ENCODE results near the gene CIBAR2. TPM values are rescaled to one million over a fixed set of nuclear protein-coding genes. Genes with fewer than 3 reads are reported as not detected.

Gene CIBAR2
- total and polyA plus RNA-seq, 10 donors, result 0.13 to 2.4 (median 0.35) TPM; not detected in 3

DNA sequence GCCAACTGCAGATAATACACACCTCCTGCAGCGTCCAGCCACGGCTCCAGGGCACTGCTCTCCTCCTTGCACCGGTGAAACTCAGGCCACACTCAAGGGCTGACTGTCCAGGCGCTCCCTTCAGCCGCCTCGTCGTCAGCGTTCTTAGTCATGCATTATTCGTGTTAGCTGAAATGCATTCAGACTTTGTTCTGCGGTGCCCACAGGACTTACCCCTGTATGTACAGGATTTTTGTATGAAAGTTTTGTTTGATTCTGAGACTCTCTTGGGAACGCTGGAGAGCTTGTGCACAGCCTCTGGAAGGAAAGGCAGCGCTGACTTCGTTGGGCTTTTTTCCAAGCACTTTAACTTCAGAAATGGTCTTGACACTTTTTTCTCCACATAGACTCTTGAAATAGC is 22.1 kb downstream of the CIBAR2 start:
- Histone ChIP-seq H3K9me3 (no peaks in the 10 kb centered on the region), H3K27ac (no peak overlapping the region), H3K4me1 (peaks cover 0 to 33% (median 13%) of the 10 kb centered on the region in 6 donors), H3K4me3 (no peak overlapping the region), H3K36me3 (peaks cover 0 to 58% (median 13%) of the 10 kb centered on the region in 6 donors), H3K27me3 (replicated peaks in 1 of 7) (peaks cover 0 to 24% (median 0%) of the 10 kb centered on the region in 7 donors)
- intact Hi-C loops (cut with DNase I; ENCODE audit: low total_unique reads), result no loop called here
- no peak for TF ChIP-seq POLR2A (IDR thresholded peaks at IDR 0.05)
- TF ChIP-seq CTCF (IDR thresholded peaks at IDR 0.05 in 8 of 11, conservative IDR thresholded peaks at IDR 0.05 in 3 of 11), result no peak
- no peak for TF ChIP-seq POLR2AphosphoS5 (IDR thresholded peaks at IDR 0.05)
- DNase-seq, result no peak
- WGBS, 5 donors, result 85 to 93% (median 91%) methylated on average over 13 of the region's 13 CpGs

GRCh38 chr16:85089525-85089924 is 22.7 kb downstream of the CIBAR2 start:
- Histone ChIP-seq H3K4me1 (peaks cover 0 to 30% (median 9%) of the 10 kb centered on the region in 6 donors), H3K4me3 (no peak overlapping the region), H3K27me3 (replicated peaks in 1 of 7) (peaks cover 0 to 19% (median 0%) of the 10 kb centered on the region in 7 donors), H3K36me3 (peaks cover 0 to 65% (median 13%) of the 10 kb centered on the region in 6 donors), H3K9me3 (no peaks in the 10 kb centered on the region), H3K27ac (no peak overlapping the region)
- TF ChIP-seq CTCF (IDR thresholded peaks at IDR 0.05 in 8 of 11, conservative IDR thresholded peaks at IDR 0.05 in 3 of 11), result no peak
- TF ChIP-seq POLR2A (IDR thresholded peaks at IDR 0.05), result no peak
- no peak for TF ChIP-seq POLR2AphosphoS5 (IDR thresholded peaks at IDR 0.05)
- intact Hi-C loops (cut with DNase I; ENCODE audit: low total_unique reads), result no loop called here
- DNase-seq, result no peak
- WGBS, 5 donors, result 79 to 88% (median 85%) methylated on average over 15 to 16 of the region's 16 CpGs

DNA sequence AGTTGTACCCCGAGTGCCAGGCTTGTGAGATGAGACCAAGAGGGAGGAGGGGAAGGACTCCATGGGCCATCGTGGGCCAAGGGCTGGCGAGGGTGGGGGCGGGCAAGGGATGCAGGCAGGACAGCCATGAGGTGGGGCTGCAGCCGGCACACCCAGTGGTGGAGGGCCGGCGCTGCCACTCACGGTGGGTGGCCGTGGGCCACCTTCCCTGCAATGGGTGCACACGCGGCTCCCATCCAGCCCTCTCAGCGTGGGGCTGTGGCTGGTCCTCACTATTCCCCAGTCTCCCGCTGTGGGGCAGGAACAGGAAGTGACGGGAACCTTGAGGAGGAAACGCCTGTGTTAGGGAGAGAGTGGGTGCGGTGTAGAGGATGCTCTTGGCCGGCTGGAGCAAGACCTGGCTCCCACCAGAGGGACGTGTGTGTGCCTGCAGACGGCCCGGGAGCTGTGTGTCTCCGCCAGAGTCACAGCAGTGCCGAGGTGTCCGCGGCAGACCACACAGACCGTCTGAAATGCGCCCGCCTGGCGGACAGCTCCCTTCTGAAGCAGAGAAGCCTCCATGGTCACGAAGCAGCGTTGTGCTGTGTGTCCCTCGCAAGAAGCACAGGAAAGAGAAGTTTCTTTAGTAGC is 23.6 kb downstream of the CIBAR2 start:
- H3K36me3 ChIP-seq, result peaks cover 0 to 65% (median 13%) of the 10 kb centered on the region in 6 donors
- H3K27ac ChIP-seq, result no peak overlapping the region
- intact Hi-C loops (cut with DNase I; ENCODE audit: low total_unique reads), result no loop called here
- DNase-seq, result no peak
- H3K4me1 ChIP-seq, result peaks cover 0 to 36% (median 10%) of the 10 kb centered on the region in 6 donors
- no peak overlapping the region for H3K4me3 ChIP-seq
- no peaks in the 10 kb centered on the region for H3K9me3 ChIP-seq
- no peak for TF ChIP-seq POLR2AphosphoS5 (IDR thresholded peaks at IDR 0.05)
- TF ChIP-seq POLR2A (IDR thresholded peaks at IDR 0.05), result no peak
- no peak for TF ChIP-seq CTCF (IDR thresholded peaks at IDR 0.05 in 8 of 11, conservative IDR thresholded peaks at IDR 0.05 in 3 of 11)
- H3K27me3 ChIP-seq (replicated peaks in 1 of 7), result peaks cover 0 to 17% (median 0%) of the 10 kb centered on the region in 7 donors
- WGBS, 5 donors, result 68 to 85% (median 71%) methylated on average over 20 to 31 of the region's 31 CpGs

- H3K27me3 ChIP-seq (replicated peaks in 1 of 7), result peaks cover 0 to 14% (median 0%) of the 10 kb centered on the region in 7 donors
- H3K27ac ChIP-seq, result no peak overlapping the region
- no peaks in the 10 kb centered on the region for H3K9me3 ChIP-seq
- TF ChIP-seq CTCF (IDR thresholded peaks at IDR 0.05 in 8 of 11, conservative IDR thresholded peaks at IDR 0.05 in 3 of 11), result no peak
- no peak for TF ChIP-seq POLR2AphosphoS5 (IDR thresholded peaks at IDR 0.05)
- TF ChIP-seq POLR2A (IDR thresholded peaks at IDR 0.05), result no peak
- H3K4me3 ChIP-seq, result no peak overlapping the region
- DNase-seq, result no peak
- H3K36me3 ChIP-seq, result peaks cover 0 to 65% (median 13%) of the 10 kb centered on the region in 6 donors
- 88 to 97% (median 94%) methylated on average over 16 to 21 of the region's 21 CpGs for WGBS, 5 donors
- intact Hi-C loops (cut with DNase I; ENCODE audit: low total_unique reads), result no loop called here
- H3K4me1 ChIP-seq, result peaks cover 0 to 42% (median 17%) of the 10 kb centered on the region in 6 donors
Measured at GRCh38 chr16:85087899-85088569, 24.2 kb downstream of the CIBAR2 start.
